ENCODE measurements around the gene CYP4F8. TPM values are rescaled to one million over a fixed set of nuclear protein-coding genes. Genes with fewer than 3 reads are reported as not detected.
A peak's percentile ranks its signal among the peaks of the same experiment; 100 is the strongest.
"Not testable (repeated sequence)": the region's sequence is repeated elsewhere in the genome, so short reads cannot be mapped to it uniquely, and the experiment has no call there.

Gene CYP4F8
- total RNA-seq, 2 donors from 2014 or later: not detected

DNA sequence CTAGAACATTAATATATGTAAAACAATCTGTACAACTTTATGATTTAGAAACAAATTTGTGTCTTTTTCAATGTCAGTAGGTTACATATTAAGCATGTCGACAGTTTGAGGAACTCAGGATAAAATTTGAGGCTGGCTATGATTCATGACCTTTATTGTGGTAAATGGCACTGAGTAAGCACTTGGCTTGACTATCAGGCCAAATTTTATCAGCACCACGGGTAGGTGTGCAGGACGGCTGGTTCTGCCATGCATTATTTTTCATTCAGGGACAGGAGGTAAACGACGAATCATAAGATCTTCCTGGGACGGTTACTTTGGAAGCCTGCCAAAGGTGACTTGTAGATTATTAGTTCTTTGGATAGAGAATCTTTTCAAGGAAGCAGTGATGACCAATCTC, 19.9 kb upstream of the CYP4F8 start:
- H3K9me3 Mint-ChIP-seq: no peaks in the 10 kb centered on the region
- no peaks in the 10 kb centered on the region for H3K4me1 Mint-ChIP-seq
- ATAC-seq (replicated peaks): no peak
- H3K36me3 Mint-ChIP-seq (ENCODE audit: low read depth): no peaks in the 10 kb centered on the region
- H3K4me3 Mint-ChIP-seq: no peak overlapping the region
- H3K27ac Mint-ChIP-seq: no peak overlapping the region
- H3K27me3 Mint-ChIP-seq: peaks cover 27% of the 10 kb centered on the region

GRCh38 chr19:15607978-15608925, 6.8 kb upstream of the CYP4F8 start:
- H3K9me3 Mint-ChIP-seq; H3K36me3 Mint-ChIP-seq (ENCODE audit: low read depth); ATAC-seq (replicated peaks); H3K27me3 Mint-ChIP-seq; H3K27ac Mint-ChIP-seq; H3K4me1 Mint-ChIP-seq; H3K4me3 Mint-ChIP-seq: not testable (repeated sequence)

GRCh38 chr19:15609261-15609660, 5.8 kb upstream of the CYP4F8 start:
- no peaks in the 10 kb centered on the region for H3K9me3 Mint-ChIP-seq
- no peaks in the 10 kb centered on the region for H3K4me1 Mint-ChIP-seq
- H3K4me3 Mint-ChIP-seq: no peak overlapping the region
- no peaks in the 10 kb centered on the region for H3K27me3 Mint-ChIP-seq
- ATAC-seq (replicated peaks): no peak
- no peak overlapping the region for H3K27ac Mint-ChIP-seq
- no peaks in the 10 kb centered on the region for H3K36me3 Mint-ChIP-seq (ENCODE audit: low read depth)

DNA sequence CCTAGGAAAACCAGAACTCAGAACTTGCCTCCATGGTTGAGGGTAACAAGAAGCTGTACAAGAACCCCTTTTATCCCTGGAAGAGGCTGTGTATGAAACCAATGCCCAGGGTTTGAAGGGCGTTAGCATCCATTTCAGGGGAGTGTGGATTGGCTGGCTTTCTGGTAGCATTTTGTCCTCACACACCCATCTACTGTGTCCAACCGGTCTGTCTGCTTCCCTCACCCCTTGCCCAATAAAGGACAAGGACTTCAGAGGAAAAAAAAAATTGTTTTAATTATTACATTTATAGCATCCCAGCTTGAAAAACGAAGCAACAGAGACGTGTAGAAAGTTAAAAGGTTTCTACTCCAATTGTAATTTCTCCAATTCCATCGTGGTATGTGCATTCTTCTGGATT, 2.7 kb upstream of the CYP4F8 start:
- Mint-ChIP-seq H3K36me3 (ENCODE audit: low read depth) (no peaks in the 10 kb centered on the region), H3K4me1 (peaks cover 6% of the 10 kb centered on the region), H3K4me3 (no peak overlapping the region), H3K27me3 (peaks cover 6% of the 10 kb centered on the region), H3K9me3 (peaks cover 4% of the 10 kb centered on the region), H3K27ac (no peak overlapping the region)
- no peak for ATAC-seq (replicated peaks)

- Mint-ChIP-seq H3K9me3 (peaks cover 4% of the 10 kb centered on the region), H3K27me3 (peaks cover 11% of the 10 kb centered on the region), H3K4me1 (peaks cover 6% of the 10 kb centered on the region), H3K4me3 (no peak overlapping the region), H3K36me3 (ENCODE audit: low read depth) (no peaks in the 10 kb centered on the region), H3K27ac (no peak overlapping the region)
- ATAC-seq (replicated peaks): no peak
Measured at GRCh38 chr19:15613338-15613737, 1.7 kb upstream of the CYP4F8 start.

DNA sequence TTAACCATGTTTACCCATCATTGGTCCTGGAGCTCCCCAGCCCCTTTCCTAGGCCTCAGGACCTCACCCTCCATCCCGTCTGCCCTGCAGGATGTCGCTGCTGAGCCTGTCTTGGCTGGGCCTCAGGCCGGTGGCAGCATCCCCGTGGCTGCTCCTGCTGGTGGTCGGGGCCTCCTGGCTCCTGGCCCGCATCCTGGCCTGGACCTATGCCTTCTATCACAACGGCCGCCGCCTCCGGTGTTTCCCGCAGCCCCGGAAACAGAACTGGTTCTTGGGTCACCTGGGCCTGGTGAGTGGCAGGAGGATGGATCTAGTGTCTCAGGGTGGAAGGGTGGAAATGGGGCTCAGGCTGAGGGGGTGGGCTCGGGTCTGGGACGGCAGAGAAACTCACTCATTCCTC, 508 bp downstream of the CYP4F8 start:
- H3K36me3 Mint-ChIP-seq (ENCODE audit: low read depth): no peaks in the 10 kb centered on the region
- H3K4me3 Mint-ChIP-seq: no peak overlapping the region
- H3K27ac Mint-ChIP-seq: peak overlapping the region; percentile 62
- ATAC-seq (replicated peaks): no peak
- peaks cover 6% of the 10 kb centered on the region for H3K4me1 Mint-ChIP-seq
- H3K9me3 Mint-ChIP-seq: peaks cover 4% of the 10 kb centered on the region
- peaks cover 18% of the 10 kb centered on the region for H3K27me3 Mint-ChIP-seq

DNA sequence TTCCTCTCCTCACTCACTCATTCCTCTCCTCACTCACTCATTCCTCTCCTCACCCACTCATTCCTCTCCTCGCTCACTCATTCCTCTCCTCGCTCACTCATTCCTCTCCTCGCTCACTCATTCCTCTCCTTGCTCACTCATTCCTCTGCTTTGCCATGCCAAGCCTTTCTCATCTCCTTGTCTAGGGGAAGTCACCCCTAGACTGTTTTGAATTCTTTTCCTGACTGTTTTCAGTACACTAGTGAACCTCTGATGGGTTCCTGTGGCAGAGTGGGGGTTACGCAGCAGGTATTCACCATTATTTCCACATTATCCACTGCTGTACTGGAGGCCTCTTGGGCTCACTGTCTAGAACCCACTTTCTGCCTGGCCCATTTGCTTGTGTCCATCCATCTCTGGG, 1.2 kb downstream of the CYP4F8 start:
- Mint-ChIP-seq H3K4me3 (no peak overlapping the region), H3K9me3 (peaks cover 4% of the 10 kb centered on the region), H3K27ac (peak overlapping the region; percentile 62), H3K27me3 (peaks cover 18% of the 10 kb centered on the region), H3K36me3 (ENCODE audit: low read depth) (no peaks in the 10 kb centered on the region), H3K4me1 (peaks cover 6% of the 10 kb centered on the region)
- peak; percentile 35 for ATAC-seq (replicated peaks)

- H3K4me1 Mint-ChIP-seq: peaks cover 6% of the 10 kb centered on the region
Measured at GRCh38 chr19:15616627-15617270, 1.7 kb downstream of the CYP4F8 start.

DNA sequence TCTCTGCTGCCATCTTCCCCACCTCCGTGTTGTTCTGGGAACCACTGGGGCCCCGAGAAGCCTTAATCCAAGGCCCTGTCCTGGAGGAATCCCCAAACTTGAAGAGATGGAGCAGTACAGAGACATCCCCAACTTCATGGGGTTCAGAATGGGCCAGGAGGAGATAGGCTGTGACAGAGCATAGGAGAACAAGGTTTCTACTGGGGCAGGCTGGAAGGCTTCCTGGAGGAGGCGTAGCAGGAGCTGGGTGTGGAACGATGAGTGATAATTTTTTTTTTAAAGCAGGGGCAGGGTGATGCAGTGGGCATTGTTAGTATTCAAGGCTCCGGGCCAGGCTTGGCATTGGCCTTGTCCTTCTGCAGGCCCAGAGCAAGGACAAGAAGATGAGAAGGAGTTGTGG, 3.3 kb downstream of the CYP4F8 start:
- peaks cover 25% of the 10 kb centered on the region for H3K27me3 Mint-ChIP-seq
- H3K4me1 Mint-ChIP-seq: peaks cover 6% of the 10 kb centered on the region
- no peak overlapping the region for H3K4me3 Mint-ChIP-seq
- H3K9me3 Mint-ChIP-seq: peaks cover 7% of the 10 kb centered on the region
- no peak overlapping the region for H3K27ac Mint-ChIP-seq
- no peak for ATAC-seq (replicated peaks)
- no peaks in the 10 kb centered on the region for H3K36me3 Mint-ChIP-seq (ENCODE audit: low read depth)

More at GRCh38 chr19:15616627-15617270, 1.7 kb downstream of the CYP4F8 start:
- Mint-ChIP-seq H3K4me3 (no peak overlapping the region), H3K27ac (no peak overlapping the region), H3K36me3 (ENCODE audit: low read depth) (no peaks in the 10 kb centered on the region), H3K9me3 (peaks cover 4% of the 10 kb centered on the region), H3K27me3 (peaks cover 18% of the 10 kb centered on the region)
- no peak for ATAC-seq (replicated peaks)

DNA sequence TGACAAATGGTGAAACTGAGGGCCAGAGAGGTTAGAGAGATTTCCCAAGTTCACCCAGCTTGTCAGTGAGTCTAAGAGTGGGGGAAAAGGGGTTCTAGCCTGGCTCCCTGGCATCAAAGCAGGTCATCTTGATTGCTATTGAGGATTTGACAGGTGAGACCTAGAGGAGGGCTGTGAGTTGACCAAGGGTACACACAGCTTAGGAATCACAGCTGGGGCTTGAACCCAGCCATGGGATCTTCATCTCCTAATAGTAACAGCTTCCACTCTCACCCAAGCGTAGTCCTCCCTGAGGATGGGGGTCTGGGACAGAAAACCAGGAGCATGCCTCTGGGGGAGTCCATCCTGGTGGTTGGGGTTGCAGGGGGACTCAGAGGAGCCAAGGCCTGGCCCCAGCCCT, 6.8 kb downstream of the CYP4F8 start:
- Mint-ChIP-seq H3K36me3 (ENCODE audit: low read depth) (no peaks in the 10 kb centered on the region), H3K4me1 (no peaks in the 10 kb centered on the region), H3K27me3 (peaks cover 22% of the 10 kb centered on the region), H3K4me3 (no peak overlapping the region), H3K27ac (no peak overlapping the region), H3K9me3 (peaks cover 3% of the 10 kb centered on the region)
- ATAC-seq (replicated peaks): no peak

DNA sequence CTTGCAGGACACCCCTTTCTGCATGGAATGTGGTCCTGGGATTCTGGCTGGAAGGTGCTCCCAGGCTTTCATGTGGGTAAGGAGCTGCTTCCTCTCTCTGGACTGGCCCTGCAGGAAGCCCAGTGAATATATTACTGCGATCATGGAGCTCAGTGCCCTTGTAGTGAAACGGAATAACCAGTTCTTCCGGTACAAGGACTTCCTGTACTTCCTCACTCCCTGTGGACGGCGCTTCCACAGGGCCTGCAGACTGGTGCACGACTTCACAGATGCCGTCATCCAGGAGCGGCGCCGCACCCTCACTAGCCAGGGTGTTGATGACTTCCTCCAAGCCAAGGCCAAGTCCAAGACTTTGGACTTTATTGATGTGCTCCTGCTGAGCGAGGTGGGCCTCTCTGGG, 8.0 kb downstream of the CYP4F8 start:
- no peak overlapping the region for H3K27ac Mint-ChIP-seq
- H3K9me3 Mint-ChIP-seq: peaks cover 3% of the 10 kb centered on the region
- peaks cover 21% of the 10 kb centered on the region for H3K27me3 Mint-ChIP-seq
- H3K36me3 Mint-ChIP-seq (ENCODE audit: low read depth): no peaks in the 10 kb centered on the region
- no peak for ATAC-seq (replicated peaks)
- no peaks in the 10 kb centered on the region for H3K4me1 Mint-ChIP-seq
- no peak overlapping the region for H3K4me3 Mint-ChIP-seq

- Mint-ChIP-seq H3K9me3 (peaks cover 3% of the 10 kb centered on the region), H3K4me1 (no peaks in the 10 kb centered on the region), H3K4me3 (no peak overlapping the region), H3K27ac (no peak overlapping the region), H3K36me3 (ENCODE audit: low read depth) (no peaks in the 10 kb centered on the region), H3K27me3 (peaks cover 15% of the 10 kb centered on the region)
- no peak for ATAC-seq (replicated peaks)
Measured at GRCh38 chr19:15623711-15624318, 8.8 kb downstream of the CYP4F8 start.

GRCh38 chr19:15628236-15629002, 13.4 kb downstream of the CYP4F8 start:
- Mint-ChIP-seq H3K9me3 (no peaks in the 10 kb centered on the region), H3K4me1 (no peaks in the 10 kb centered on the region), H3K27me3 (peaks cover 4% of the 10 kb centered on the region), H3K27ac (no peak overlapping the region), H3K4me3 (no peak overlapping the region), H3K36me3 (ENCODE audit: low read depth) (no peaks in the 10 kb centered on the region)
- no peak for ATAC-seq (replicated peaks)
